Epidermal melanocyte (primary cell): ENCODE results near the gene WSCD1.

ENCODE experiments used
- DNase-seq: peaks from one replicate; pipeline ENCODE4 v3.0.0; 2011; ENCODE audit warnings: low spot score; ENCODE audit not compliant: insufficient read length

Gene WSCD1

DNA sequence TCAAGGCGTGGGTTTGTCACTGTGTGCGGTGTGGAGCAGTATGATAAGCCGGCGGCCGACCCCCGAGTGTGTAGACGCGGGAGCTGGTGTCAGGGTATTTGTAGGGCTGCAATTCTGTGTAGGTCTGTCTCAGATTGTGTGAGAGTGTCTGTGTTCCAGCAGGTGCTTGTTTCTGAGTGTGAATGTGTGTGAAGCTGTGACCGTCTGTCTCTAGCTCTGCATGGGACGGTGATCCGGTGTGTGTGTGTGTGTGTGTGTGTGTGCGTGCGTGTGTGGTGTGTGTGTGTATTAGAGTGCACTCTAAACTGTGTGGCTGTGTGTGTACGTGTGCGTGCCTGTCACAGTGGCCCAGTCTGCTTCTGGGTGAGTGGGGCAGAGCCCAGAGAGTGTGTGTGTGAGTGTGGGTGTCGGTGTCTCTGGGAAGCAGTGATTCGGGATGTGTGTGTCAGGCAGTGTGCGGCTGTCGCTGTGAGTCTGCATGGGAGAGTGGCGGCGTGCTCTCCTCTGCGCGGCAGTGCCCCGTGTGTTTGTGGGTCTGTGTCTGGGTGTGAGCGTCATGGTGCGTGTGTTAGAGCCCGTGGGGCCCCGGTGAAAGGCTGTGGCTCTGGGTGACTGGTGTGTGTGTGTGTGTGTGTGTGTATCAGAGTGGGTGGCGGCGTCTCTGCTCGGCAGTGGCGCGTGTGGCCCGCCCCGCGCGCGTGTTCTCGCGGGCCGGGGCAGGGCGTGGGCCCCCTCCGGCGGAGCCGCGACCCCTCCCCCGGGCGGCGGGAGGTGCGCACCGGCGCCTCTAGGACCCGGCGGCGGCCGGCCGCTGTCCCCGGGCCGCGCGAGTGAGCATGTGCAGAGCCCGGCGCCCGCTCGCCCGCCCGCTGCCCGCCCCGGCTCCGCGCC lies at the start of gene WSCD1:
WSCD1 (plus strand) TSS at position 841 of the 891 bp plus-strand sequence. CDS start 10,280 bp downstream, outside the sequence.
- no peak for DNase-seq

DNA sequence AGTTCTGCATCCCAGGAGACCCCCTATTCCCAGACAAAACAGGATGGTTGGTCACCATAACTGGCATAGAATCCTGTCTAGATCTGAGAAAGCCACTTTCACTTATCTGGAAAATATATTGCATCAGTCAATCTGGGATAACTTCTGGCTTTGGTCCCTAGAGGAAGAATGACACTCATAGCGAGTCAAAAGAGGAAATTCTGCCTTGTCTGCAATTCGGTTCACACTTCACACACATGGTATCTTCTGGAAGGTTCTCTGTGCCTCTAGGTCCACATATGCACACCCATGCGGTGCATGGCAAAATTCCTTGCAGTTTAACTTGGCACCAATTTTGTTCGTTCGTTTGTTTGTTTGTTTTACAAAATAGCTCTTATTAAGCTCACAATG lies 49.2 kb upstream of the WSCD1 start:
- DNase-seq, result no peak

DNA sequence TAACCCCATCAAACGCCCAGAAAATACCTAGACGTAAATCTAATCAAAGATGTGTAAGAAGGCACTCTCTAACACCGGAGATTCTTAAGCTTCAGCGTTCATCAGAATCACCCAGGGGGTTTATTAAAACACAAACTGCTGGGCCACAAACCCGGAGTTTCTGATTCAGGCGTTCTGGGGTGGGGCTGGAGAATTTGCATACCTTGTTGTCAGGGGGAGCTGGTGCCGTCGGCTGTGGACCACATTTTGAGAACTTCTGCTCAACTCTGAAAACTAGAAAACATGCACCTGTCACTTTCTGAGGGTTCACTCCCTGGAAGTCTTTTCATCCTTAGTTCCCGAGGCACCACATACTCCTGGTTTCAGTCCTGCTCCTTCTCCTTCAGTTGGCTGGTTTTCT lies 48.6 kb upstream of the WSCD1 start:
- no peak for DNase-seq

DNA sequence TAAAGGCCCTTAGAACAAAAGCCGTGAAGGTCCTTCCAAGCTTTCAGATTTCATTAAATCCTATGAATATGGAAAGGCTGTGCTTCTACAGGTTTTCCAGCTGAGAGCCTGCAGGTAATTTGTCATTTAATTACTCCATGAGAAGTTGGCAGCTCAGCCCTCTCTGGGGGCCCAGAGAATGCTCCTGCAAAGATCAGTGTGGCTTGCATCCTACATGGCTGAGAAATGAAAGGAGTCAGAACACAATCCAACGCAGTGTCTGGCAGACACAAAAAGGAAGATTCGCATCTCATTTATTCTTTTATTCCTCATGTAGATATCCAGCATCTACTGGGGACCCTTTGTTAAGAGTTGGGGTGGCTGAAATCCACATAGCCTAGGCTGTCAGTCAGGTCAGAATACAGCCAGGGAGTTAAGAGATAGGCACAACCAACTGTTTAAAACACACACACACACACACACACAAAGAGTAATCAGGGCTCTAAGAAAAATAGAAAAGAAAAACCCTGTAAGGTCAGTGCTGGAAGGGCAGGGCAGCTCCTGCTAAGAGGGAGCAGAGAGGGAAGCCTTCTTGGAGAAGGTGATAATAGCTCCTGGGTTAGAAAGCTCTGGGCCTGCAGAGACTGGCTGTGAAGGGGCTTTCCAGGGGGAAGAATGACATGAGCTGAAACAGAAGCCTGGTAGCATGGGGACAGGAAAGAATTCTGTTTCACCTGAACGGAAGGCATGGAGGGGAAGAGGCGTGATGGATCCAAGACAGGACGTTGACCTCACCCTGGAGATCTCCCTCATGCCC lies 46.9 kb upstream of the WSCD1 start:
- no peak for DNase-seq

DNA sequence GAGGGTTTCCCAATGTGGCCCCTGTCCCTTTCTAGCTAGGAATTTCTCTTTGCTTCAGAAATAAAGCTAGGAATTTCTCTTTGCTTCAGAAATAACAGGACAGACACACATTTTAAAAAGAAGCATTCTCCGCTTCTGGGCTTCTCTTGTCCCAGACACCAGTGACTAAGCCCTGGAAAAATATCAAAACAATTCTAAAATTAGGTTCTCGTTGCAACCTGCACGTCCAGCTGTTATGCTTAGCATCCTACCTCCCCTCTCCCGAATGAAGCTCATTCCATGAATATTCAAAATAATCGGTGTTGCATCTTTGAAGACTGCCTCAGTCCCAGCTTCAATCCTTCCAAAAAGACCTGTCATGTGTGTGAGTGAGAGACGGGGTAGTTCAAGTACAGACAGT lies 45.6 kb upstream of the WSCD1 start:
- DNase-seq, result no peak

DNA sequence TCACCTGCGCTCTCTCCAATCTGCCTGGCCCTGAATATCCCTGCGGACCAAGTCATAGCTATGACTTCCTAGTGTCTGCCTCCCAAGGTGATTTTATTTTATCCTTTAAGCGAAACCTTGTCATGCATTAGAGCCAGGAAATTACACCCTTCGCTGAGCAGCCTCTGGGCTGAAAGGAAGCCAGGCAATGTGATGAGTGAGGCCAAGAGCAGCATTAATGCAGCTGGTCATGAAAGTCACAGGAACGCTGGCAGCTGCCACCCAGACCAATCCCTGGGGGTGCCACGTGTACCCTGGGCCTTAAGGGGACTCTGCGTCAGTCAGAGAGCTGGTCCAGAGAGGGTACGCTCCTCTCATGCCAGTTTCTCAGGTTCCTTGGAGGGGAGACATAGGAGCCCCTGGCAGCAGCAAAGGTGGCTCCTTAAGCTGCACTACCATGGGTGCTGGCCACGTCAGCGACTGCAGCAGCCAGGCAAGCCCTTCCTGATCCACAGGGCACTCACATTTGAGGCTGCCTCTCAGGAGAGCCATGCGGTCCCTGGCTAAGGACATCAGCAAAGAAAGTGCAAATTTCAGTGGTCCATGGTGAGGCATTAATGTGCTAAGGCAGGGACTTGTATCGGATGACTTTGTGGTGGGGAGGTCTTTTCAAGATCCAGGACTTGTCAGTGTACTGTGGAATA lies 42.7 kb upstream of the WSCD1 start:
- no peak for DNase-seq

DNA sequence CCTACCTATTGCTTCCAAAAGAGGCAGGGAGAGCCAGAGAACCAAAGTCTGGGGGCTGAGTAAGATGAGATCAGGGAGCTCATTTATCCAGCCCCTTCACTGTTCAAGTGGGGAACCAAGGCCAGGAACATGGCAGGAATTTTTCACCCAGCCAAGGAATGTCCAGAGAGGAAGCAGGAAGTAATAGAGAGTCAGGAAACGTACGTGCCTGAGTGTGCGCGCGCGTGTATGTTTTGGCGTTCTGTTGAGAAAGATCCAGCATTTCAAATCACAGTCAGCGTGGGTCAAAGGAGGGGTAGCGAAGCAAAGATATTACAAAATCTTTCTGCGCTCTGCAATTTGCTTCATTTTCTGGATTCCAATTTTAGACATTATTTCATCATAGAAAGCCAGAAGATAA lies 41.9 kb upstream of the WSCD1 start:
- DNase-seq, result no peak

DNA sequence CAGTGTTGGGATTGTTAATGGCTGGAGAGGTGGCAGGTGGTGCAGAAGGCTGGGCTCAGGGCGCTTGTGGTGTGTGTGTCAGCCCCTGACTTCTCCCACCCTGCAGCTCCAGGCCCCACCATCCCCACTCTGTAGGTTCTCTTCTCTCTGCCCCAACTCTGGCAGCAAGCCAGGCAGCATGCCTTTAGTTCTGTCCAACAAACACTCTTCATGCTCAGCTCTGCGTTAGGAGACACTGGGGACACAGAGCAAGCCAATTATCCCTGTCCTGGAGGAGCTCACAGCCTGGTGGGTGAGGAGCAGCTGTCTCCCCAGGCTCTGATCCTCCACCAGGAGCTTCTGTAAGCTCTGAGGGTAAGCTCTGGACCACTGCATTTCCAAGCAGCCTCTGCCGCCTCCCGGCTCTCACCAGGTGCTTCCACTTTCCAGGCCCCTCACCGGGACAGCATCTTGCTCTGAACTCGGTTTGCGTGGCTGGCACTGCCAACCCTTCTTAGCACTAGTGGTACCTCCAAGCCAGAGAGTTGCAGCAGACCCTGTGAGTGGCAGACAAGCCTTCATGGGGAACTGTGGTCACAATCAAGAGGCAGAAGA lies 34.3 kb upstream of the WSCD1 start:
- no peak for DNase-seq

DNA sequence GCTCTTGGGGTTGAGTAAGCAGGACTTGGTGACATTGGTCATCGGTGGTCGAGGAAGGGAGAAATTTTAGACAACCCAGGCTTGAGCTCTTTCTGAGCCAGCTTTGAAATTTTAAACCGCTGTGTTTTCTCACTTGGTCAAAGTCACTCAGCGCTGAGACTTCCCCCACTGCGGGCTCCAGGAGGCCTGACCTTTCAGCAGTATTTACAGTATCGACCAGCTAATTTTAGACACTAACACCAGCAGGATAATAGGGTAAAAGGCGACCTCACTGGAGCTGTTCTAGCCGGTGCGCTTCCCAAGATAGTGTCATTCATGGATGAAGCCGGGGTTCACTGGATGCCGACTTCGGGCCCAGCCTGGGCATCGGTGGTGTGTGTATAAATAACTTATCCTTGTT lies 29.7 kb upstream of the WSCD1 start:
- DNase-seq, result no peak

DNA sequence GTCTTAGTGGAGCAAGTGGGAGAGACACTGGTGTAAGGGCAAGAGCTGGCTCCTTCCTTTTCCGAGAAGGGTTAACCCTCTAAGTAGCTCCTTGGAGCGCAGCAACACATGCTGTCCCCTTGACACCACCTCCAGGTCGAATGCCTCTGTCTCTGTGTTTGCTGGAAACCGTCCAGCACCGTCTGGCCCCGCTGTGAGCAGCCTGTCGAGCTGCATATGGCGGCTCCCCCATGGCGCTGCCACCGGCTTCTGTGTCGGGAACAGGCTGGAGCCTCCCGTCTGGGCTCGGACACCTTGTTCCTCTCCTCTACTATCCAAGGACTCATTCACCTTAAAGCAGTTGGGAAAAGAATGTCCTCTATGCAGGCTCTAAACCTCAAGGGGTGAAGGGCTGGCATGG lies 28.9 kb upstream of the WSCD1 start:
- DNase-seq, result no peak

DNA sequence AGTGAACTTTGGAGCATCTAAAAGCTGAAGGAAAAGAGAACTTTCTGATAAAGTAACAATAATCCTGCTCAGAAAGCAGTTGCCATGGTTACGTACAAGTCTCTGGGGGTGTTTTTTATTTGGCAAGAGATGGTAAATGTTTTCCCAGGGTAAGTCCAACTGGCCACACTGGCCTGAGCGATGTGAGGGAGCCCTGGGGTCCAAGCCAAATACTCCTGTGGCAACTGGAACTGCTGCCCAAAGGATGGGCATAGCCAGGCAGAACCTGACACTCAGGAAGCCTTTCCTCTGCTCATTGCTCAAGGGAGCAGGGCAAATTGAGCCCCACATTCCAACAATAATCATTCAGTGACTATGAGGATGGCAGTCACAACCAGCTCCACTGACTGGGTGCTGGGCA lies 26.8 kb upstream of the WSCD1 start:
- DNase-seq, result no peak

DNA sequence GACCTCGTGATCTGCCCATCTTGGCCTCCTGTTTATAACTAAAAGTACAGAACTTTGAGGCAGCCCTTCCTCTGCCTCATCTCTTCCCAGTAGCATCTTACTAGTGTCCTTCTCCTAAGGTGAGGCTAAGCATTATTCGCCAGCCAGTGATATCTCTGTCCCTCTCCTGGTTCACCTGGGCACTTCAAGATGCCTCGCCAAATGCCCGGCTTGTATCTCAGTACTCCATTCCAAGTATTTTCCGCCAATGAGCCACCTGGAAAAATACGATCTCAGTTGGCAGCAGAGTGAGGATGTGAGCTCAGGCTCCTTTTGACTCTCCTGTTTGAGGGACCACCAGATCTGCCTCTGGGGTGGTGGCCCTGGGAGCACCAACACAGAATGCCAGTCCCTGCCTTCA lies 25.9 kb upstream of the WSCD1 start:
- no peak for DNase-seq

DNA sequence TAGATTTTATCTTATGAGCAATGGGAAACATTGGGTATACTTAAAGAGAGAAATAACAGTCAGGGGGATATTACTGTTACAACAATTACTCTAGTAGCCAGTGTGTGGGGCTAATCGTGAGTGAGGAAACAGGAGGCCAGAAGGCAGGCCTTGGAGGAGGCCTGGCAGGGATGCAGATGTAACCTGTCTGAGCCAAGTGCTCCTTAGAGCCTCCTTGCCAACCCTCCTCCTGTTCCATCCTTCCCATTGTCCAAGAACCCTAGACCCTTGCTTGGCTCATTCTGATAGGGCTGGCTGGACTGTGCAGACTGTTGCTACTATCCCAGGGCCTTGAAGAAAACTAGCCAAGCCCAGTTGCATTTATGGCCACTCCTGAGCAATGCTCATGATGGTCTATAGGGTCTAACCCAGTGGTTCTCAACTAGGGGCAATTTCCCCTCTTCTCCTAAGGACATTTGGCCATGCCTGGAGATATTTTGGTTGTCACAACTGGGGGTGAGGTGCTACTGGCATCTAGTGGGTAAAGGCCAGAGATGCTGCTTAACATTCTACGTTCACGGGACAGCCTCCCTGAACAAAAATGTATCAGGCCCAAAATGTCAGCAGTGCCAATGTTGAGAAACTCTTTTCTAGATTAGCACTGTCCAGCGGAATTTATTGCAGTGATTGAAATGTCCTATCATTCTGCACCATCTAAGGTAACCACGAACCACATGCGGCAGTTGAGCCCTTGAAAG lies 24.4 kb upstream of the WSCD1 start:
- DNase-seq, result no peak

DNA sequence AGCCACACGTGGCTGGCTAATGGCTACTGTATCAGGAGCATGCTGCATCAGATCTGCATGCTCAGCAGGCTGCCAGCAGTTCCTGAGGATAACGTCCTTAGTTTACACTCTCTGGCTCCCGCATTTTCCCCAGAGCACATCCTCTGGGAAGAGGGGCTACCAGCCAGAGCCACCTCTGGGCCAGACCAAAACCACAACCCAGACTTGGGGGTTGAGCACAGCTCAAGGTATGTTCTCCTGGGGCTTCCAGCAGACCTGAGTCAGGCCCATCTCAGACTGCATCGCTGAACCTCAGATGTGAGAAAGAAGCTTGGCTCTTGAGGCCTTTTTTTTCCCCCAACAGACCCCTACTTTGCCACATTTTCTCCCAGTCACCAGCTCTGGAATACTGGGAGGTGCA lies 23.7 kb upstream of the WSCD1 start:
- DNase-seq, result no peak

DNA sequence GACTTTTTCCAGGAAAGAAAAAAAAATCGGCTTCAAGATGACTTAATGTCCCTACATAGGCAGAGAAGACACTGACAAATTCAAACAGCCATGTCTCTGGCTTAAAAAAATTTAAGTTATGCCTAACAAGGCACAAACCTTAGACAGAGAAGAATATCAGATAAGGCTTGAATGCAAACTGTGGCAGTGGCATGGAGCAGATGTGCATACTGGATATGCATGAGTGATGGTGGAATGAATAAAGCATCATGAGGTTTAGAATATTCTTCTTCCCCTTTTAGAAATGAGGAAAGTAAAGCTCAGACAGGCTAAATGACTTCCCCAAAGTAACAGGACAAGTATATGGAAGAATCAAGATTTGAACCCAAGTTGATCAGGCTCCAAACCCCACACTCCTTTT lies 23.2 kb upstream of the WSCD1 start:
- DNase-seq, result no peak

DNA sequence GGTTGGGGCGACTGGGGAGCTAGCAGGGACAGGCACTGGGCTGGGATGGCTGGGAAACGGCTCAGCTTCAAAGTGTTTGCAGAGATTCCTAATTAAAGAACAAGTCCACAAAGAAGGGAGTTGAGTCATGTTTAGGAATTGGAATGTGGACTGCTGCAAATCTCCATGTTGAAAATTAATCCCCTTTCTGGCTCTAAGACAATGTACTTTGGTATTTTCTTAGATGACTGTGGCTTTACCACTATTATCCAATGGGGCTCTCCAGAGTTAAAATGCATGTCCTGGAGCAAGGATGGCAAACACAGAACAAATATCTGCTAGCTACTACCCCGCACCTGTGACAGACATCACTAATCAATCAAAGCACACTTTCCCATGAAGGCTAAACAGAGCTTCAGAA lies 22.2 kb upstream of the WSCD1 start:
- no peak for DNase-seq

DNA sequence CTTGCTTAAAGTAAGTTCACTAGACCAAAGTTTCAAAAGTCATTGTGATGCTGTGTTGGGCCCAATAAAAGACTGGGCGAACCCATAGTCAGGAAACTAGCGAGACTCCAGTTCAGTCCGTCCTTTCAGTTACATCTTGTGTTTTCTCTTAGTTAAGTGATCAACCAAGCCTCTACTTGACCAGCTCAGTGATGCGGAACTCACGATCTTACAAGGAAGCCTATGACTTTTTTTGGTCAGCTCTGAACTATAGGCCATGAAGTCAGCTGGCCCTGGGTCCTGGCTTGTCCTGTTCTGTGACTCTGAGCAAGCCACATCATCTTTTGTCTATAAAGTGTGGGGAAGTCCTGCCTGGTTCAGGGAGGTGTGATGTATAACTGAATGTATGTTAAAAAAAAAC lies 21.7 kb upstream of the WSCD1 start:
- no peak for DNase-seq

DNA sequence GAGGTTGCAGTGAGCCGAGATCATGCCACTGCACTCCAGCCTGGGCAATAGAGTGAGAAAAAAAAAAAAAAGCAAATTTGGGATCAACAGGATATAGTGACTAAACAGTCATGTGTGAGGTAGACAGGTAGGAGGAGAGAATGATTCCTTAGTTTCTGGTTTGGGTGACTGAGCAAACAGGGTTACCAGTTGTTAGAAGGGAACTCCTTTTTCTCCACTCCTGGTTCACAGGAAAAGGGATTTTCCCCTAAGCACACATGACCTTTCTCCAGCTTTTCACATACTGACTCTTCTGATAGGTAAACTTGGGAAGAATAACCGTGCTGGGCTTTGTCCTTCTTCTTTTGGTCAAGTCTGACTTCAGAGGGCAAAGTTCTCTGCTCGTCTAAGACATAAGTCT lies 17.3 kb upstream of the WSCD1 start:
- DNase-seq, result no peak

DNA sequence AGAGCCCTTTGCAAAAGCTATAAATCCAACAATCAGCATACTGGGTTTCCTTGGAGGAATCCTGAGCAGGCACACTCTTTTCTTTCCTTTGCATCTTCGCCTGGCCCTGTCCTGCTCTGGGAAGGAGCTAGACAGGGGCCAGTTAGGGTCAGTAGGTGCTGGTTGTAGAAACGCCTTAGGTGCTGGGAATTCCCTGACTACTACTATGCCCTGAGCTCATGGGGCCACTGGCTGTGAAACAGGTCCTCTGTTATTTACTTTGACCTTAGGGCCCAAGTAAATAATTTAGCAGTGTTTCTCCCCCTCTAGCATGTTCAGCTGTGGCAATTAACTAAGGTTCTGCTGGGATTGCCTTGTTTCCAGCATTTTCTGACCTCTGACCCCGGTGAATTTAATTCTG lies 15.8 kb upstream of the WSCD1 start:
- DNase-seq, result no peak

DNA sequence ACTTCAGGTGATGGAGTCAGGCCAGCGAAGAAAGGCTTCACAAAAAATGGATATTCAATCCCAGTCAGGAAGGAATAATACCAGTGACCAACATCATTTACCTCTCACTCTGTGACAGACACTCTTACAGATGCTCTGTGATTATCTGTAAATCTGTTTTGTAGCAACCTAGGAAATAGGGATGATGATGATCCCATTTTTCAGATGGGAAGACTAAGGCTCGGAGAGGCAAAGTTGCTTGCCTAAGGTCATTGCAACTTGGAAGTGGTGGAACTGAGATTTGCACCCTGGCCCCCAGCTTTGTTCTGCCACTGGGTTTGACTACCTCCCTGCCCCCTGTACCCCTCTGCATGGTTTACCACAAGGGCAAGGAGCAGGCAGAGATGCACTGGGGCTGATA lies 14.1 kb upstream of the WSCD1 start:
- no peak for DNase-seq

DNA sequence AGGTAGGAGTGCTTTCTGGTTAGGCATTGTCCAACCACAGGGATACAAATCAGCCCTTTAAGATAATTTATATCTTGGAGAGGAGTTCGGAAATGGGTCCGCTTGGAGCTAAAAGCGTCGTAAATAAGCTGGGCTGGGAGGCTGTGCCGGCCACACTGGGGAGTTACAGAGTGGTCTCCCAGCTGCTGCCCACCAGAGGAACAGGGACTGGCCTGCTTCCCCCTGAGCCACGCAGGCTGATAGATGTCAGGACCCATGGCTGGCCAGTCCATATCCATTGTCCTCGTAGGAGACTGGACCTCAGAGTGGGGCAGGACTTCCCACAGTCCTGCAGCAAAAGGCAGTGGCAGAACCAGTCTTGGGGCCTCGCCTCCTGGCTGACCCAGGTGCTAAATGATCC lies 12.6 kb upstream of the WSCD1 start:
- DNase-seq, result no peak
